WI38 (cell line): Measurements from ENCODE around the gene OAT.

Experiments
- H3K4me3 ChIP-seq: 2 replicates; pipeline ENCODE4 v1.5.1; 2011; ENCODE audit warnings: low read depth, mild to moderate bottlenecking, control low read depth, low read length
- CTCF ChIP-seq: IDR thresholded peaks from 2 replicates; pipeline ENCODE4 v1.5.1; 2012; ENCODE audit warnings: low read depth, mild to moderate bottlenecking, control low read depth, low read length

Gene OAT

GRCh38 chr10:124418726-124419501, at the start of gene OAT:
Gene OAT, minus strand, starts transcription at chr10:124418923. Its CDS starts 6,752 bp downstream, at chr10:124412171.
- no peak for TF ChIP-seq CTCF
- H3K4me3 ChIP-seq = peak within 1 kb of the TSS; percentile 79

- no peak for TF ChIP-seq CTCF
- H3K4me3 ChIP-seq = no peak overlapping the region
These were observed 48.4 kb upstream of the OAT start for GRCh38 chr10:124467165-124467564.

- no peak overlapping the region for H3K4me3 ChIP-seq
- no peak for TF ChIP-seq CTCF
These were observed 47.2 kb upstream of the OAT start for GRCh38 chr10:124465777-124466488.

- H3K4me3 ChIP-seq = no peak overlapping the region
- TF ChIP-seq CTCF = no peak
These were observed 46.5 kb upstream of the OAT start for GRCh38 chr10:124465003-124465776.

GRCh38 chr10:124464028-124464965, 45.6 kb upstream of the OAT start:
- no peak for TF ChIP-seq CTCF
- H3K4me3 ChIP-seq = no peak overlapping the region

GRCh38 chr10:124462348-124462695, 43.6 kb upstream of the OAT start:
- H3K4me3 ChIP-seq = peak overlapping the region; percentile 63

More at GRCh38 chr10:124462348-124462695, 43.6 kb upstream of the OAT start:
- TF ChIP-seq CTCF = no peak
